OCI-LY7 (cell line): ENCODE data around the gene ZNHIT1. TPM values are rescaled to one million over a fixed set of nuclear protein-coding genes. Genes with fewer than 3 reads are reported as not detected.

Experiments
- BruUV-seq: library from RNA; stranded (reverse); fragments of 400-500 nt; replicated peaks from 2 replicates; lab custom pipeline; 2021; lab: Mats Ljungman, UMichigan
- CTCF ChIA-PET: fragments of 300-600 bp; sonication (Branson Sonifier 250); formaldehyde crosslinking; loops from one replicate; lab custom pipeline; 2022; ENCODE audit warnings: antibody characterized with exemption; ENCODE audit not compliant: unreplicated experiment; lab: Charles Lee
- POLR2A ChIA-PET: fragments of 300-600 bp; sonication (Branson Sonifier 250); formaldehyde crosslinking; loops from one replicate; lab custom pipeline; 2022; ENCODE audit warnings: antibody characterized with exemption; lab: Charles Lee
- DNase-seq: peaks from one replicate; pipeline ENCODE4 v3.0.0-alpha.2; 2015; ENCODE audit warnings: low spot score
- H2AFZ ChIP-seq: fragments of 200-600 bp; sonication (generic), shearing (Covaris generic); 2 replicates; pipeline ENCODE4 v1.6.1; 2014; ENCODE audit warnings: mild to moderate bottlenecking, antibody characterized with exemption, low read length, moderate library complexity
- H3K27ac ChIP-seq: fragments of 200-600 bp; sonication (generic); 2 replicates; pipeline ENCODE4 v1.5.1; 2014; ENCODE audit warnings: mixed run types, low read depth, mild to moderate bottlenecking, moderate library complexity, low read length, inconsistent platforms; ENCODE audit not compliant: poor library complexity, severe bottlenecking
- H3K36me3 ChIP-seq: fragments of 200-600 bp; sonication (generic); 2 replicates; pipeline ENCODE4 v1.6.1; 2014; ENCODE audit warnings: mild to moderate bottlenecking, antibody characterized with exemption, low read length, moderate library complexity, mixed read lengths; ENCODE audit not compliant: insufficient read depth
- H3K4me1 ChIP-seq: fragments of 200-600 bp; sonication (generic); 2 replicates; pipeline ENCODE4 v1.5.1; 2014; ENCODE audit warnings: mild to moderate bottlenecking, low read length; ENCODE audit not compliant: insufficient read depth, poor library complexity, severe bottlenecking
- H3K4me2 ChIP-seq: fragments of 200-600 bp; sonication (generic); 2 replicates; pipeline ENCODE4 v1.6.1; 2014; ENCODE audit warnings: mild to moderate bottlenecking, low read length
- H3K4me3 ChIP-seq: fragments of 200-600 bp; sonication (generic); 2 replicates; pipeline ENCODE4 v1.5.1; 2014; ENCODE audit warnings: mild to moderate bottlenecking, low read depth, low read length; ENCODE audit not compliant: poor library complexity, severe bottlenecking
- H3K79me2 ChIP-seq: fragments of 200-600 bp; sonication (generic); 2 replicates; pipeline ENCODE4 v1.6.1; 2016; ENCODE audit warnings: low read depth, mild to moderate bottlenecking, low read length, moderate library complexity, mixed read lengths; ENCODE audit not compliant: insufficient read depth
- H3K9me2 ChIP-seq: fragments of 200-600 bp; sonication (generic); 2 replicates; pipeline ENCODE4 v1.6.1; 2016; ENCODE audit warnings: mild to moderate bottlenecking, low read length, mixed read lengths; ENCODE audit not compliant: insufficient read depth
- H3K9me3 ChIP-seq: fragments of 200-600 bp; sonication (generic); 2 replicates; pipeline ENCODE4 v1.6.1; 2014; ENCODE audit warnings: mild to moderate bottlenecking, mixed run types, low read length, mixed read lengths
- H4K20me1 ChIP-seq: fragments of 200-600 bp; sonication (generic); 2 replicates; pipeline ENCODE4 v1.6.1; 2014; ENCODE audit warnings: mild to moderate bottlenecking, antibody characterized with exemption, low read length, moderate library complexity, mixed read lengths; ENCODE audit not compliant: insufficient read depth
- CTCF ChIP-seq: fragments of 200-600 bp; sonication (generic); conservative IDR thresholded peaks from 2 replicates; pipeline ENCODE4 v1.5.1; 2014; ENCODE audit warnings: mild to moderate bottlenecking, antibody characterized with exemption, low read length, moderate library complexity, mixed read lengths
- EZH2phosphoT487 ChIP-seq: fragments of 200-600 bp; sonication (generic); IDR thresholded peaks from 2 replicates; pipeline ENCODE4 v1.6.1; 2018; ENCODE audit warnings: low read depth, borderline replicate concordance, mild to moderate bottlenecking, mixed run types, antibody characterized with exemption, low read length, moderate library complexity, mixed read lengths
- intact Hi-C: fragments of 100-400 bp; cut with micrococcal nuclease; formaldehyde crosslinking; loops from one replicate; pipeline ENCODE4 v1.10.0; 2022; ENCODE audit not compliant: unreplicated experiment
- total RNA-seq, 2 experiments: library from RNA; depleted of rRNA in 1 of 2; stranded (reverse); fragments of >200 nt in 1 of 2; shearing (Covaris generic) in 1 of 2; gene quantifications; 2 replicates each; pipeline ENCODE4 v1.2.3, GENCODE V29; 2014 to 2022

ZNHIT1 gene
- total RNA-seq, 2 experiments from 2014 or later, result 44.3 to 77.3 TPM

GRCh38 chr7:101237206-101238067 lies 19.5 kb downstream of the ZNHIT1 start, which contains the start of gene CLDN15:
Gene CLDN15 (minus strand): TSS chr7:101237802. CDS start chr7:101237581, 221 bp downstream.
- intact Hi-C loops, result no loop called here
- H3K79me2 ChIP-seq, result no peaks in the 10 kb centered on the region
- POLR2A ChIA-PET, result no interaction called here
- no peaks in the 10 kb centered on the region for H3K9me2 ChIP-seq
- DNase-seq, result no peak
- no TSS peak for BruUV-seq
- H3K4me3 ChIP-seq, result no peak within 1 kb of the TSS
- no peaks in the 10 kb centered on the region for H3K9me3 ChIP-seq
- CTCF ChIA-PET, result interaction anchor here (0.6 to 1.1 kb wide), 2 partner anchors 10 to 348 kb away, joined by 4 read pairs; partner anchors contain the start of gene UFSP1
- H2AFZ ChIP-seq, result no peak within 1 kb of the TSS
- H3K27ac ChIP-seq, result no peak within 1 kb of the TSS
- no peaks in the 10 kb centered on the region for H4K20me1 ChIP-seq
- peaks cover 36% of the 10 kb centered on the region; the same call in 1 of the 2 replicates for H3K36me3 ChIP-seq
- TF ChIP-seq CTCF (no peak), EZH2phosphoT487 (no peak)
- H3K4me1 ChIP-seq, result no peaks in the 10 kb centered on the region
- H3K4me2 ChIP-seq, result no peak within 1 kb of the TSS

- H4K20me1 ChIP-seq, result no peaks in the 10 kb centered on the region
- H3K79me2 ChIP-seq, result peaks cover 10% of the 10 kb centered on the region; the same call in 1 of the 2 replicates
- H3K4me1 ChIP-seq, result peaks cover 2% of the 10 kb centered on the region
- ChIA-PET POLR2A (no interaction called here), CTCF (interaction anchor here (1.1 kb wide), 1 partner anchor 11 kb away, joined by 4 read pairs; no protein-coding TSS in a partner anchor)
- H3K9me3 ChIP-seq, result no peaks in the 10 kb centered on the region
- TF ChIP-seq EZH2phosphoT487 (no peak), CTCF (no peak)
- no peak overlapping the region for H3K4me2 ChIP-seq
- no peak overlapping the region for H3K27ac ChIP-seq
- no peak overlapping the region for H2AFZ ChIP-seq
- BruUV-seq, result no TSS peak
- H3K36me3 ChIP-seq, result peaks cover 44% of the 10 kb centered on the region; the same call in 1 of the 2 replicates
- no peak overlapping the region for H3K4me3 ChIP-seq
- intact Hi-C loops, result no loop called here
- no peaks in the 10 kb centered on the region for H3K9me2 ChIP-seq
- DNase-seq, result no peak
These were observed 20.5 kb downstream of the ZNHIT1 start for GRCh38 chr7:101238226-101239182.
